DOHH2 (cell line): Measurements from ENCODE around the gene GLRA1.

Experiments used
- H3F3A ChIP-seq: fragments of 200-600 bp; sonication (generic), shearing (Covaris generic); 2 replicates; pipeline ENCODE4 v1.6.0; 2016; ENCODE audit warnings: antibody characterized with exemption, mild to moderate bottlenecking; ENCODE audit not compliant: control insufficient read depth, insufficient read depth
- H3K27ac ChIP-seq: fragments of 200-600 bp; sonication (generic); 2 replicates; pipeline ENCODE4 v1.5.1; 2014; ENCODE audit warnings: low read depth, mild to moderate bottlenecking, low read length, moderate library complexity
- H3K27me3 ChIP-seq: fragments of 200-600 bp; sonication (generic); 2 replicates; pipeline ENCODE4 v1.6.1; 2014; ENCODE audit warnings: mild to moderate bottlenecking, low read length, mixed read lengths; ENCODE audit not compliant: control insufficient read depth
- H3K36me3 ChIP-seq: fragments of 200-600 bp; sonication (generic); 2 replicates; pipeline ENCODE4 v1.6.1; 2014; ENCODE audit warnings: mild to moderate bottlenecking, low read length, moderate library complexity, mixed read lengths; ENCODE audit not compliant: control insufficient read depth
- H3K4me1 ChIP-seq: fragments of 200-600 bp; sonication (generic); 2 replicates; pipeline ENCODE4 v1.6.1; 2014; ENCODE audit warnings: mild to moderate bottlenecking, low read length, mixed read lengths; ENCODE audit not compliant: control insufficient read depth
- H3K4me2 ChIP-seq: fragments of 200-600 bp; sonication (generic); 2 replicates; pipeline ENCODE4 v1.6.0; 2014; ENCODE audit warnings: mild to moderate bottlenecking, low read length, moderate library complexity
- H3K4me3 ChIP-seq: fragments of 200-600 bp; sonication (generic); 2 replicates; pipeline ENCODE4 v1.5.1; 2014; ENCODE audit warnings: mild to moderate bottlenecking, low read length, mixed read lengths
- H3K79me2 ChIP-seq: fragments of 200-600 bp; sonication (generic); 2 replicates; pipeline ENCODE4 v1.6.1; 2014; ENCODE audit warnings: mild to moderate bottlenecking, low read length, mixed read lengths; ENCODE audit not compliant: control insufficient read depth
- H3K9me2 ChIP-seq: fragments of 200-600 bp; sonication (generic); replicated peaks from 2 replicates; pipeline ENCODE4 v1.6.1; 2014; ENCODE audit warnings: mild to moderate bottlenecking, low read length, mixed read lengths; ENCODE audit not compliant: control insufficient read depth
- H3K9me3 ChIP-seq: fragments of 200-600 bp; sonication (generic); 2 replicates; pipeline ENCODE4 v1.6.1; 2014; ENCODE audit warnings: antibody characterized with exemption, low read length, mixed read lengths; ENCODE audit not compliant: control insufficient read depth, insufficient read depth
- H4K20me1 ChIP-seq: fragments of 200-600 bp; sonication (generic); 2 replicates; pipeline ENCODE4 v1.6.0; 2014; ENCODE audit warnings: low read depth, mild to moderate bottlenecking, antibody characterized with exemption, low read length, moderate library complexity; ENCODE audit not compliant: control insufficient read depth, insufficient read depth
- CTCF ChIP-seq: fragments of 200-600 bp; sonication (generic); IDR thresholded peaks from one replicate; pipeline ENCODE4 v1.5.1; 2014; ENCODE audit warnings: antibody characterized with exemption, mild to moderate bottlenecking, low read depth, low read length; ENCODE audit not compliant: poor library complexity, severe bottlenecking
- EZH2phosphoT487 ChIP-seq: fragments of 200-600 bp; sonication (generic); IDR thresholded peaks from 2 replicates; pipeline ENCODE4 v1.6.1; 2017; ENCODE audit warnings: borderline replicate concordance, mild to moderate bottlenecking, antibody characterized with exemption, low read length, moderate library complexity, mixed read lengths

Gene GLRA1

GRCh38 chr5:151795426-151795825 lies 129.2 kb downstream of the GLRA1 start:
- Histone ChIP-seq H3K4me1 (no peaks in the 10 kb centered on the region), H3K27ac (no peak overlapping the region), H3K4me3 (no peak overlapping the region), H3K36me3 (peaks cover 100% of the 10 kb centered on the region), H3F3A (peaks cover 5% of the 10 kb centered on the region; the same call in 1 of the 2 replicates), H4K20me1 (peaks cover 8% of the 10 kb centered on the region; the same call in 1 of the 2 replicates), H3K9me3 (no peaks in the 10 kb centered on the region), H3K9me2 (no peaks in the 10 kb centered on the region), H3K79me2 (peaks cover 86% of the 10 kb centered on the region), H3K27me3 (no peaks in the 10 kb centered on the region), H3K4me2 (no peak overlapping the region)
- TF ChIP-seq EZH2phosphoT487 (no peak), CTCF (no peak)

GRCh38 chr5:151793358-151793757 lies 131.3 kb downstream of the GLRA1 start:
- Histone ChIP-seq H3K27ac (no peak overlapping the region), H3K4me1 (no peaks in the 10 kb centered on the region), H3K27me3 (no peaks in the 10 kb centered on the region), H3K9me3 (no peaks in the 10 kb centered on the region), H3K36me3 (peaks cover 100% of the 10 kb centered on the region), H4K20me1 (peaks cover 10% of the 10 kb centered on the region), H3K4me2 (no peak overlapping the region), H3F3A (peaks cover 8% of the 10 kb centered on the region; the same call in 1 of the 2 replicates), H3K9me2 (no peaks in the 10 kb centered on the region), H3K4me3 (no peak overlapping the region), H3K79me2 (peaks cover 97% of the 10 kb centered on the region)
- TF ChIP-seq CTCF (no peak), EZH2phosphoT487 (no peak)

GRCh38 chr5:151787817-151788216 lies 136.8 kb downstream of the GLRA1 start:
- H3K36me3 ChIP-seq, result peaks cover 84% of the 10 kb centered on the region

More at GRCh38 chr5:151787817-151788216, 136.8 kb downstream of the GLRA1 start:
- no peak for TF ChIP-seq CTCF
- no peak for TF ChIP-seq EZH2phosphoT487
- Histone ChIP-seq H3K27ac (no peak overlapping the region), H3F3A (peaks cover 10% of the 10 kb centered on the region; the same call in 1 of the 2 replicates), H3K79me2 (peaks cover 99% of the 10 kb centered on the region), H3K9me3 (no peaks in the 10 kb centered on the region), H3K4me1 (peaks cover 17% of the 10 kb centered on the region), H3K9me2 (no peaks in the 10 kb centered on the region), H3K4me2 (no peak overlapping the region), H3K4me3 (no peak overlapping the region), H4K20me1 (peaks cover 18% of the 10 kb centered on the region), H3K27me3 (no peaks in the 10 kb centered on the region)
